ENCODE data around the gene VIT.

Gene VIT

GRCh38 chr2:36710858-36711515, 14.5 kb downstream of the VIT start:
- DNase-seq, result no peak

- DNase-seq, result no peak
Observed at GRCh38 chr2:36711741-36712314, 15.3 kb downstream of the VIT start.

DNA sequence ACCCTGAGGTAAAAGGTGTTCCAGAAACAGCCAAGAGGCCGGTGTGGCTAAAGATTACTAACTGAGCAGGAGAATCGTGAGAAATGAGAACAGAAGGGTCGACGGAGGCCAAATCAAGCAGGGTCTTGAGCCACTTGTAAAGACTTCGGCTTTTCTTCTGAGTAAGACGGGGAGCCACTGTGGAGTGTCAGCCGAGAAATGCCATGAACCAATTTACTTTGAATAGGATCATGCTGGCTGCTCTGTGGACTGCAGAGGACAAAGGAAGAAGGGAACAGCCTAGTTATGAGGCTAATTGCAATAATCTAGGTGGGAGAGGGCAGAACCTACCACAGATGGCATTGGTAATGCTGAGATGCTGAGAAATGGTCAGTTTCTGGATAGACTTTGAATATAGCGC, 16.8 kb downstream of the VIT start:
- no peak for DNase-seq

- no peak for DNase-seq
Observed at GRCh38 chr2:36716111-36716510, 19.6 kb downstream of the VIT start.

DNA sequence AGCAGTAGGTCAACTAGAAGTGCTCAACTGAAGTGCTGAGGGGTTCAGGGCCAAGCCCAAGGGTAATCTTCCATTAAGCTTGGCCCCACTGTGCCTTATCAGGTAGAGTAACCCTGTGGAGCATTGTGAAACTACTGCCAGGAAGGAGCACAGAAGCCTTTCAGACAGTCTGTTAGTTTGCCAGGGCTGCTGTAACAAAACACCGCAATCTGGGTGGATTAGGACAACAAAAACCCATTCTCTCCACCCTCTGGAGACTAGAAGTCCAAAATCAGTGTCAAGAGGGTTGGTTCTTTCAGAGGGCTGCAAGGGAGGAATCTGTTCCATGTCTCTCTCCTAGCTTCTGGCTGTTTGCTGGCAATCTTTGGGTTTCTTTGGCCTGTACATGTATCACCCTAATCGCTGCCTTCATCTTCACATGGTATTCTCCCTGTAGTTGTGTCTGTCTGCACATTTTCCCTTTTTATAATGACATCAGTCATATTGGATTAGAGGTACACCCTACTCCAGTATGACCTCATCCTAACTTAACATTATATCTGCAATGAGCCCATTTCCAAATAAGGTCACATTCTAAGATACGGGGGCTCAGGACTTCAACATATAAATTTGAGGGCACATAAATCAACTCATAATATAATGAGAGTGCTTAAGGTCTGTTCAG, 21.2 kb downstream of the VIT start:
- no peak for DNase-seq

GRCh38 chr2:36727550-36727949, 31.0 kb downstream of the VIT start:
- DNase-seq, result no peak

GRCh38 chr2:36729067-36729466, 32.6 kb downstream of the VIT start:
- no peak for DNase-seq

DNA sequence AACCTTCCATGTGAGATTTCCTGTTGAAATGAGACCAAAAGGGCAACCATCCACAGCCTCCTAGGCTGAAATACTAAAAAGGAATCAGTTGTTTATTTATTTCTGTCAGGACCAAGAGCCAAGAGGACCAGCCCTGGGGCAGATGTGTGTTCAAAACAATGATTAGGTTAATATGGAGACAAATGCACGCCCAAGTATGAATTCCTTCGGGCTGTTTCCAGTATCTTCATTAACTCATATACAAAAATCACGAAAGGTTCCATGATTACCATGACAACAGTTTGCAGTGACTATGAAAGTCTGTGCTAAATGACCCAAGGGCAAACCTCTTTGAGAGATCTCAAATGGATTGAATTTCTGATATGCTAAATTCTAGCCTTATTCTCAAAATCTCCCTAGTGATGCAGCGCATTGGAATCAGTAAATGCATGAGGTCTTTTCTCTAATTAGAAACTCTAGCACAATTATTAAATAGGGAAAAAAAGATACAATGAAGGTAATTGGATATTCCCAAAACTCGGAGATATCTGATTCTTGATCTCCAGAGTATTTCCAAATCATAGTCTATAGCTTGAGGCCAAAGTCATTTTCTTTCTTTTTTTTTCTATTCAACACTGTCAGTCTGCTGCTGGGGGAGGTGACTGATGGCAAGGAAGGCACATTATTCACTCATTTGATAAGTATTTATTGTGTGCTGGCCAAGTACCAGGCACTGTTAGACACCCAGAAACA, 35.6 kb downstream of the VIT start:
- DNase-seq, result no peak

GRCh38 chr2:36732673-36733036, 36.1 kb downstream of the VIT start:
- no peak for DNase-seq

DNA sequence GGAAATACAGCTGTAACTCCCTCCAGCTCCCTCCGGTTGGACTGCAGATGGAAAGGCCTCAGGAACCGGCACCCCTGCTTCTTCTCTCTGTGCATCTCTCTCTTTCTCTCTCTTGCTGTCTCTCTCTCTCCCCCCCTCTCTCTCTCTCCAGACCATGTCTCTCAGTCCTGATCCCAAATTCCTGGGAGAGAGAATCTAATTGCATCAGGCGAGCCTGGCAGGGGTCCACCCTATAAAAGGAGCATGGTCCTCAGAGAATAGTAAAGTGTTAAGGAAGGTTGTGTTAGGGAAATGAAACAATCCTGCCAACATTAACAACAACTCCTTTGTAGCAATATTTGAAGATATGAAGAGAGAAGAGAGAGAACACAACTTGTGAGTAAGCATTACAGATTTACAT, 36.7 kb downstream of the VIT start:
- no peak for DNase-seq

GRCh38 chr2:36734304-36734703, 37.8 kb downstream of the VIT start:
- DNase-seq, result no peak

GRCh38 chr2:36737131-36737750, 40.7 kb downstream of the VIT start:
- DNase-seq, result no peak

- DNase-seq, result no peak
Observed at GRCh38 chr2:36740061-36740460, 43.6 kb downstream of the VIT start.

- no peak for DNase-seq
Observed at GRCh38 chr2:36741188-36741837, 44.8 kb downstream of the VIT start.

DNA sequence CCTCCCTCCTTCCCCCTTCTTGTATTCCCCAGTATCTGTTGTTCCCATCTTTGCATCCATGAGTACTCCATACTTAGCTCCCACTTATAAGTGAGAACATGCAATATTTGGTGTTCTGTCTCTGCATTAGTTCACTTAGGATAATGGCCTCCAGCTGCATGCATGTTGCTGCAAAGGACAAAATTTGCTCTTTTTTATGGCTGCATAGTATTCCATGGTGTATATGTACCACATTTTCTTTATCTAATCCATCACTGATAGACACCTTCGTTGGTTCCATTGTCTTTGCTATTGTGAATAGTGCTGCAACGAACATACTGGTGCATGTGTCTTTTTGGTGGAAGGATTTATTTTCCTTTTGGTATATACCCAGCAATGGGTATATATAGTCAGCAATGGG, 47.4 kb downstream of the VIT start:
- DNase-seq, result no peak

GRCh38 chr2:36748166-36748565, 51.7 kb downstream of the VIT start:
- no peak for DNase-seq

DNA sequence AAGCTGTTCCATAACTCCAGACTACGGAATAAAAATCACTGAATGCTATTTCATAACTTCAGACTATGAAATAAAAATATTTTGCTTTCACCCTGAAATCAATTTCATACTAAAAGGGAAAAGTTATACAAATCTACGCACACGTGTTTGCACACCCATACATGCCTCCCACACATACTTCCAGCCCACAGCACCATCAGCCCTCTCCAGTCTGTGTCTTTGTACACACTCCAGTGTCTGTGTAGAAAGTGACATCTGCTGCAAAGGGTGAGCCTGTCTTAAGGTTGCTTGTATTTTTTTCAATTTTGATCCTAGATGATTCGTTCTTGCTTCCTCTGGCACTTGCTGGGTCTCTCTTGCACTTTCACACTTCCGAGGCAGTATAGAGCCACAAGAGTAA, 53.6 kb downstream of the VIT start:
- DNase-seq, result no peak

DNA sequence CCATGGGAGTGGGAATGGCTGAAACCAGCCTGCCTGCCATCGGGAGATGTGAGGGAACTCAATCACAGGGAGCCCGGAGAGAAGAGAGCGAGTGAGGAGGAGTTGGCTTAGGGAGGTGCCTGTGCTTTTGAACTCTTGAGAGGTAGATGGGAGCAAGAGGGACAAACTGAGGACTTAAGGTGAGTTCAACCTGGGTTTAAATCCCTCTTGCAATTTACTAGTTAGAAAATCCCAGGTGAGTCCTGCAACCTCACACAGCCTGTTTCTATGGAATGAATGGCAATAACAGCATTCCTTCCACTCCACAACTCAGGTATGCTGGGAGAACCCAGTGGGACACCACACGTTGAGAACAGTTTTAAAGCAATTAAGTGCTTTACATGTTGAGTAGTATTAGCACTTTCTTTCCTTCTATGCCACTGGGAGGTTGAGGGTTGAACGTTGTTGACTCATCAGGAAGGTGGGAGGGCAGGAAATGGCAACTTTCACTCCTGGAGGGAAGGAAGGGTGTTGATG, 57.3 kb downstream of the VIT start:
- no peak for DNase-seq

DNA sequence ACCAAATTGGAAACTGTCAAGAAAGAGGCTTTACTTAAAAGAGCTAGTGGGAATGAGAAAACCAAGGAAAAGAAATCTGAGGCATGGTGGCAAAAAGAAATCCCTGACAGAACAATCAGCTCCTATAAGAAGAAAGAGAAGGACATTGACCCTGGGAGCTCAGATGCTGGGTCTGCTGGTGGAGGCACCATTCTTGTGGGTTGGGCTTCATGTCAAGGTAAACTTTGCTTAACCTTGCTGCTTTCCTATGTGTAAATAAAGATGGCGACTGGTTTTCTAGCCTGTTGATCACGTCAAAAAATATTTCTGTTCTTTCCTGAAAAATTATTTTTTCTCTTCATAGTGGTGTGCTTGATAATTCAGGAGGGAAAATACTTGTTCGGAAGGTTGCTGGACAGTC, 58.1 kb downstream of the VIT start:
- DNase-seq, result no peak

- DNase-seq, result no peak
Observed at GRCh38 chr2:36756438-36756837, 59.9 kb downstream of the VIT start.

GRCh38 chr2:36762764-36763490, 66.4 kb downstream of the VIT start:
- DNase-seq, result no peak

GRCh38 chr2:36769106-36769505, 72.6 kb downstream of the VIT start:
- no peak for DNase-seq

Measured in activated CD8-positive, alpha-beta memory T cell treated with anti-CD3 and anti-CD28 coated beads for 24 hours (primary cell).